GDM1 (cell line): ENCODE results near the gene SCD5.

Source experiments
- DNase-seq: peaks from one replicate; lab custom pipeline; 2025; lab: John Stamatoyannopoulos, UW

The SCD5 gene

DNA sequence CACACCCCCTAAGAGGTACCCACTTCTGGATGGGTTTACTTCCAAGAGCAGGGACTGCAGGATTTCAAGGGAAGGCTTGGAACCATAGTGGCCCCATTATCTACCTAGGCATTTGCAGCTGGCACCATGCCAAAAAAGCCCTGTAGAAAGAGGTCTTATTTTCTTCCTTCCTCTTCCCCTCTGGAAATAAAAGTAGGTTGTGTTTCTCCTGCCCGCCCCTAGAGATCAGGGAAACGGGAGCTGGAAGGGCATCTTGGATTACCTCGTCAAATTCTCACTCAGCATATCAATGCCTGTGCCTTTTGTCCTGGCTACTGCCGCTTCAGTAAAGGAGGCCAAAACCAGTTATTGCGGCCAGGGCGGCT lies 1.6 kb downstream of the SCD5 start:
- DNase-seq: no peak

DNA sequence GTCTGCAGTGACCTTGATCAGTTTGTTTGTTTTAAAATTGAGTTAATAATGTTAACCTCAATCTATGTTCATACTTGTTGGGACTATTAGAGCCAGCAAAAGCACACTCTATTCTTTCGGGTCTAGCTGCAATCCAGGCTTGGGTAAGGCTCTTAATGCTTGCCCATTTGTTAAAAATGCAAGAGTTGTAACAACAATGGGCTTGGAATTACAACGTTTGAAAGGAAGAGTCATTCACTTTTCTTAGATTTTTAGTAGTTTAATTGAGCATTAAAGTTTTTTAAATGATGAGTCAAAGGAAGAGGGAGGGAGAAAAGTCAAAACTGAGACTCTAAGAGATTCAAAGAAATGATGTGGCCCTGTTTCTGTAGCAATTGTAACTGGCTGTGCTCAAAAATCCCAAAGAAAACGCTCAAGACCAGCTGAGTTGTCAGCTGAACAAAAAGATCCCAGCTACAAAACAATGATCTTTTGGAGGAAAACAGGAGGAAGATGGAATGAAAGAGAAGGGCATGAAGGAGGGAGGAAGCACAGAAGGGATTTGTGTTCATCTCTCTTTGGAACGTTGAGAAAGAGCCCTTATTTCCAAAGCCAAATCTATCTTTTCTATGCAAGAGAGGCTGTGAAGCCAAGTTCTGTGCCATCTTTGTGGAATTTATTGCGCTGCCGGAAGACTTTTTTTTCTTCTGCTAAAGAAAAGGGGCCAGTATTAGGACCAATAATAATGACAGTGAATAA lies 5.5 kb downstream of the SCD5 start:
- no peak for DNase-seq

DNA sequence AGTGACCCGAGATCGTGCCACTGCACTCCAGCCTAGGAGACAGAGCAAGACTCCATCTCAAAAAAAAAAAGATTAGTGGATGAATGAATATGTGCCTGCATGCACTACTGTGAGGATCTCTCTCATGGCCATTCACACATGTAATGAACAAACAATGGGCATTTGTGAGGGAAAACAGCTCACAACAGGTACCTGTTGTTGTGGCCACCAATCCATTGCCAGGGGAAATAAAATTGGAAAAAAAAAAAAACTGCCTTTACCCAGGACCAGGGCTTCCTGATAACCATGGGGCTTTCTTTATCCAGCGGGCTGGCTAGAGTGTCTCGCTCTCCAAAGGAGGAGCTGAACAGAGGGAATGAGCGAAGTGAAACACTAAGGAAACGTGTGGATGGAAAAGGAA lies 7.4 kb downstream of the SCD5 start:
- DNase-seq: no peak

DNA sequence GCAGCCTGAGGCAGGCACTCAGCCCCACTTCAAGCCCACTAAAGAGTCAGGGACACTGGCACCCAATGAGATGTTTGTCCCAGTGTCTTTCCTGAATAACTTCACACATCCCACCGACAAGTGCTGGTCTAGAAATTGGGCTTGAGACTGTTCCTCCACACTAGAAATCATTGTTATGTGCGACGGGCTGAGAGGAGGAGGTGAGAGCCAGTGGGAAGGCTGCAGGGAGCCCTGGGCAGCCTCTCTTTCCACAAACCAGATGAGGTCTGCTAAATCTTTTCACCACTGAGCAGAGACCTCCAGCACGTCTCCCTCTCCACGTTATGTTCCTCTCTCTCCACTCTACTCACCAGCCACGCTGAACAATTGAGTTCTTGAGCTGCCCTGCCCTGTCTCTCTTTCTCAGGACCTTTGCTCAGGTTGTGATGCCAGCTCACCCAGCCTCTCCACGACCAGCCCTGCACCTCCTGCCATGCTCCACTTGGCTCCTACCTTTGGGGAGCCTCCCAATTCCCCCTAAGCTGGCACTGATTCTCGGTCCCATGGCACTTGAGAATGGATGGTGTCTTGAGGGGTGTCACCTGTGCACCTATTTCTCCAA lies 8.4 kb downstream of the SCD5 start:
- DNase-seq: no peak

DNA sequence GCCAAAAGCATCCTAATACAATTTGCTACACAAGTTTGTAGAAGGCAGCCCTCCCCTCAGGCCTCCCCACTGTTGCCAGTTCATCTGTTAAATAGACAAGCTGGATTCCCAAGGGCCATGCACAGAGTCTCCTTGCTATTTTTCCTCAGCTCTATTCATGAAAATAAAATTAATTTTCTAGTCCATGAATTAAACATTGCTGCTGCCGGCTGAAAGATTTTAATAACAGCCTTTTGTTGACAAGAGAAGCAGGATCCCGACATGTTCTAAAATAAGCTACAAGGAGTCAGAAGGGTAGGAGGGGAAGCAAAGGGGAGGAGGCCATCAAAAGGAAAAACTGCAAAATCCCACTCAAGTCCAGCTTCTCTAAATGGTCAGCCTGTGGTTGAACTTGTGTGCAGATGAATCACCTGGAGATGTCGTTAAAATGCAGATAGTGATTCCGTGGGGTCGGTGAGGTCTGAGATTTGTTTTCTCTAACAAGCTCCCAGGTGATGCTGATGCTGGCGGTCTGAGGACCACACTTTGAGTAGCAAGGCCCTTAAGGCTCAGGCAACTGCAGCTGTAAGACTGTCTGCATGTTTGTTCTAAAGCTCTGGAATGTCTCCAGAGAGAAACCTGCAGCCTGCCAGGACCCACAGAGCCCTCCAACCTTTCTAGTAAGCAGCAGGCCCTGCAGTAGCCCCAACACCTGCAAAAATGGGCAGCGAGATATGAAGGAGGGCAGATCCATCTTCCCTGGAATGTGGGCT lies 9.4 kb downstream of the SCD5 start:
- DNase-seq: no peak

DNA sequence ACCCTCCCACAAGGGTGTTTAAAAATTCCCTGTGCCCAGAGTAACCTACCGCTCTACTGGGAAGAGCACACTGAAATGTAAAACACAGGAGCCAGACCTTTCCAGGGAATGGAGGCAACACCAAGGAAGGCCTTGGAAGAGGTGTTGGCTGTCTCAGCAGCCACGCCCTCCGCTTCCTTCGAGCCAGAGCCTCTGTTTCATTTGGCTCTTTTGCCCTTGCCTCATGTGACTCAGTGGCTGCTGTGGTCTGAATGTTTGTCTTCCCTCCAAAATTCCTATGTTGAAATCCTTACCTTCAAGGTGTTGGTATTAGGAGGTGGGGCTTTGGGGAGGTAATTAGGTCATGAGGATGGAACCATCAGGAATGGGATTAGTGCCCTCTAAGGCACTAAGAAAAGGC lies 11.3 kb downstream of the SCD5 start:
- no peak for DNase-seq

DNA sequence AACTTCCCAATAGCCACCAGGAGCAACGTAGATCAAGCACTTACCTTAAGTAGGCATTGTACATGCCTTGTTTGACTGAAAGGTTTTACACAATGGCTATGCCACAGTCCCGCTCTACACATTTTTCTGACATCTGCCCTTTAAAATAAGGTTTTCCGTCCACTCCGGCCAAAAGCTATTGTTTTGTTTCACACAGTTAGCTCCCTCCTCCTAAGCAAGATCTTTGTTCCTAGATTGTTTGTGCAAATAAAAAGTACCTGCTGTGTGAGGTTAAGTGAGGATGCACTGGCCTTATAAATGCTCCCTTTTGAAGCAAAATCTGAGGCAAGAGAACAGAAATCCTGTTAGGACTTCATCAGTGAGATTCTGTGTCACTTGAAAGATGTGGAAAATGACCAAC lies 11.8 kb downstream of the SCD5 start:
- DNase-seq: no peak

DNA sequence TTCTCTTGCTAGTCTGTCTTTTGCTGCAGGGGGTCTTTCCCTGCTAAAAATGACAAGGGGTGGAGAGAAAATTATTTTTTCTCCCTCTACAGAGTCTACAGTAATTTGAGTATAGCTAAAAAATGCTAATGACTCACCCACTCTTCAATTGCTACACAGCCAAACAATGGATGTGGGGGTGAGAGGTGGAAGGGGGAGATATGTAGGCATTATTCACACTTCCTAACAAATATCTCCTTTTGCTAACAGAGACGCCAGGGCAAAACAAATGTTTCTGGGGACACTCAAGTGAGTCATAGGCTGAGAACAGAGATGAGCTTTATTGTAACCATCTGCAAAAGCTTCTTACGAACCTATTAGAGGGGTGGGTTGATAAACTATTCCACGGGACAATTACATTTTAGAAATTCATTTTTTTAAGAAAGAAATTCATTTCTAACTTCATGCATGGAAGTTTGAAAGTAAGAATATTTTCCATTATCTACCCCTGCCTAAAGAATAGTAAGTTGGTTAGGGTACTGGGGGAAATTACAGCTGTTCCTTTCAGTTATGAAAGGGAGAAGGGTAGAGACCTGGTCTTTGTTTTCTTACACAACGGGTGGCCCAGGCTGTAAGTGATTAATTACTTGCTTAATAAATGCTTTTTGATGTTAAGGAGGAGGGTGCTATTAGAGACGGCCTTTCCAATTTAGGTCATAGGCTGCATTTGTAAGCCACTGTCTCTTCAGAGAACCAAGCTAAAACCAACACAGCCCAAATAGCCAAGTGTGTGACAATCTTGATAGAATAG lies 12.8 kb downstream of the SCD5 start:
- no peak for DNase-seq

DNA sequence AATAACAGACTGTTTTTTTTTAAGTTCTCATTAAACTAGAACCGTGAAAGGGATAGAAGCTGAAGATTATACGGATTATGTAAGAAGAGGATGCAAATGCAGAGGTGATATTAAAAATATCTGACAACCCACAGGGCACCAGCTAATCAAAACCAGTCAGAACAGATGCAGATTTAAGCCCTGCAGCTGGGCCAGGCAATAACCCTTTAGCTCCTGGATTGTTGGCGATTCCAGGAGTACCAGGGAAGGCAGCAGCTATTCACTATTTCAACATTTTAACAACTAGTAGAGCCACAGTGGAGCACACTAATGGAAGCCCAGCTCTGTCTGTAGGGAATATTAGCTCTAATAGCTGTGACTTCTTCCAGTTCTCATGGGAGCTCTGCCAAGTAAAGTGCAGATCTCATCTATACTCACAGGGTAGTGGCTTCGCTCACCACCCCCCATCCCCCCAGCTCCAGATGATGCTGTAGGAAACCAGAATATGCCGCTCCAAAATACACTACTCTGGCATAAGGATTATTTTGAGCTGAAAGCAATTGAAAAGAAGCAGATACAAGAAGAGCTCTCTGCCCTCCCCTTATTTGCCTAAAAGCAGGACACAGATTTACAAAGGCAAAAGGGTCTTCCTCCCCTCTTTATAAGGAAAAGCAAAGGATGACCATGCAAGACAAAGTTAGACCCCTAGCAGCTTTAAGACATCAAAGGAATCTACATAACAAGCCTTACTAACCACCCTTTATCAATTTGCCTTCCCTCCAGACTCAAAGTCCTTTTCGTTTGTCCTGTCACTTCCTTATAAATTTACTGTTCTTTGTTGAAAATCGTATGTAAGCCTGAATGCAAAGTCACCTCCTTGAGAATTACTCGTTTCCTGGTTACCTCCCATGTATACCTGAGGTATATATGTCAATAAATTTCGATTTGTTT lies 13.7 kb downstream of the SCD5 start:
- no peak for DNase-seq

DNA sequence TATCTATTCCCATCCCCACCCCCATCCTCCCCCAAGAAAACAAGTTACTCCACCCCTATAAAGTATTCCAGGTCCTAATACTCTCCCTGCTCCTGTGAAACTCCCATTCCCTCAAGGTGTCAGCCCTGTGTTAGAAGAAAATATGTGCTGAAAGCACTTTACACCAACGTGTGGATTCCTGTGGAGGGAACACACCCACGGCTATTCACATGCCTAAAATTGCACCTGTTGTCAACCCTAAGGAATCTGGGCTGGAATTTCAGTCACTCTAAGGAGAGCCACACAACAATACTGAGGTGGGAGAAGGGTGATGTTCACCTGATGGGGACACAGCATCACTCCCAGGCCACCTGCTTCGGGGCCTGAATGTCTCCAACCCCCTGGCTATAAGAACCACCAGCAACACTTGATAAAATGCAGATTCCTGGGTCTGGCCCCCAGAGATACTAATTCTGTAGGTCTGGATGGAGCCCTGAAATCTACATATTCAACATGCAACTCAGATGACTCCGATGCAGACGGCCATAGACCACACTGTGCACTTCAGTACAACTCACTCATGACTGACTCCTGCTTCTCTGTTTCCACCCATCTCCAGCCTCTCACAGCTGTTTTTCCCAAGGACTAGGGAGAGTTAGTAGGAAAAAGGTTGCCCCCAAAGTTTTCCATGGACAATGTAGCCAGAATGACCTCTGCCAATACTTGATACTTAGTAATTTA lies 15.8 kb downstream of the SCD5 start:
- DNase-seq: no peak

DNA sequence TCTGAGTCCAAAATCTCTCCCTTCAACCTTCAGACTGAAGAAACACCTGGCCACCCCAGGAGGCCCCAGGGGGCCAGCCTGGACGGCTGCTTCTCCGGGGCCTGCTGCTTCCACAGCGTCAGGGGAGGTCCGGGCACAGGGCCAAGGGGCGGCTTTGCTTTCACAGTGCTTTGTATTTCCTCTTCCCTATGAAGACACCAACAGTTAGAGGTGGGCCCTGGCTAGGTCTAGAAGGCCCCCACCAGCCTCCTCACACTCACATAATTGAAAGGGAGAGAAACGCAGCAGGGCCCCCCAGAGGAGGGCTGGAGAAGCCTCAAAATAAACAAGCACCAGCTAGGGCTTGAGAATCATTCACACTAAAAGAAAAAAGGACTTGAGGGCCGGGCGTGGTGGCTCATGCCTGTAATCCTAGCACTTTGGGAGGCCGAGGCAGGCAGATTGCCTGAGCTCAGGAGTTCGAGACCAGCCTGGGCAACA lies 17.8 kb downstream of the SCD5 start:
- peak; percentile 33 for DNase-seq

DNA sequence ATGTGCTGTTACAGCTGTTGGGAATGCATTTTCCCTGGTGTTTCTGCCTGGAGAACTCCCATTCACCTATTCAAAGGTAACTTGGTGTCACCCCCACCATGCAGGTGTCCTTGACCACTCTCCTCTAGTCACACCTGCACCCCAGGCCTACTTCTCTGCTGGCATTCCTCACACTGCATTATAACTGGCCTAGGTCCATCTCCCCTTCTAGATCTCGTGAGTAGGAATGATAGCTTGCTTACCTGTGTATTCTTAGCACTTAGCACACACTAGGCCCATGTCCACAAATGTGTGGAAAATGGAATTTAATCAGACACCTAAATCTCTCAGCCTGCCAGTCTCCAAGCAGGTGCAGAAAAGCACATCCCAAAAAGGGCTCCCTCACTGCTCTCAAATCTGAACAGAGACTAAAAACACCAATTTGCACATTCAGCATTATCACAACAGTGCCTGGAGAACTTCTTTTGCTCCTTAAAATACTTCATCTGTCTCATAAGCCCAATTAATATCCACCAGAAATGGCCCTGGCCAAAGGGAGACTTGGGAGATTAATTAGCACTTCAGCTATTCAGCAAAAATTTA lies 18.3 kb downstream of the SCD5 start:
- DNase-seq: no peak

DNA sequence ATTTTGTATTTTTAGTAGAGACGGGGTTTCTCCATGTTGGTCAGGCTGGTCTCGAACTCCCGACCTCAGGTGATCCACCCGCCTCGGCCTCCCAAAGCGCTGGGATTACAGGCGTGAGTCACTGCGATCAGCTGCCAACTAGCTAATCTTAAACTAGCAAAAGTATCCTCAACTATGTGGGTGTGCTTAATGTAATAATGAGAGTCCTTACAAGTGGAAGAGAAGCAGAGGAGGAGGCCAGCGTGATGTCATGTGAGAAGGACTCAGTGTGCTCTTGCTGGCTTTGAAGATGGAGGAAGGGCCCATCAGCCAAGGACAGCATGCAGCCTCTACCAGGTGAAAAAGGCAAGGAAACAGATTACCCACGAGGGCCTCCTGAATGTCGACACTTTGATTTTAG lies 19.6 kb downstream of the SCD5 start:
- no peak for DNase-seq

DNA sequence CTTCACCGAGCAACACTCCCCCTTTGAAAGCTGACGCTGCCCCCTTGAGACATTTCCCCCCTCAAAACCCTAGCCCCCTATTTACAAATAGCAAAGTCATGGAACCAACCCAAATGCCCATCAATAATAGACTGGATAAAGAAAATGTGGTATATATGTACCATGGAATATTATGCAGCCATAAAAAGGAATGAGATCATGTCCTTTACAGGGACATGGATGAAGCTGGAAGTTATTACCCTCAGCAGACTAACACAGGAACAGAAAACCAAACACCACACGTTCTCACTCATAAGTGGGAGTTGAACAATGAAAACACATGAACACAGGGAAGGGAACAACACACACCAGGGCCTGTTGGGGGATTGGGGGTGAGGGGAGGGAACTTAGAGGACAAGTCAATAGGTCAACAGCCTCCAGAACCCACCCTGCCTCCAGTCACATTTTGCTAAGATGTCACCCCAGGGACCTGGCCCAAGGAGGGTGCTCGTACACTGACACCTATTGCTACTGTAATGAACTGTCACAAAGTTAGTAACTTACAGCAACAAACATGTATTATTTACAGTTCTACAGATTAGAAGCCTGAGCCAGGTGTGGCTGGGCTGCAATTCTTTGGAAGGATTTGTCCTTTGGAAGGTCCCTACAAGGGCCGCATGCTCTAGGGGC lies 20.6 kb downstream of the SCD5 start:
- no peak for DNase-seq

DNA sequence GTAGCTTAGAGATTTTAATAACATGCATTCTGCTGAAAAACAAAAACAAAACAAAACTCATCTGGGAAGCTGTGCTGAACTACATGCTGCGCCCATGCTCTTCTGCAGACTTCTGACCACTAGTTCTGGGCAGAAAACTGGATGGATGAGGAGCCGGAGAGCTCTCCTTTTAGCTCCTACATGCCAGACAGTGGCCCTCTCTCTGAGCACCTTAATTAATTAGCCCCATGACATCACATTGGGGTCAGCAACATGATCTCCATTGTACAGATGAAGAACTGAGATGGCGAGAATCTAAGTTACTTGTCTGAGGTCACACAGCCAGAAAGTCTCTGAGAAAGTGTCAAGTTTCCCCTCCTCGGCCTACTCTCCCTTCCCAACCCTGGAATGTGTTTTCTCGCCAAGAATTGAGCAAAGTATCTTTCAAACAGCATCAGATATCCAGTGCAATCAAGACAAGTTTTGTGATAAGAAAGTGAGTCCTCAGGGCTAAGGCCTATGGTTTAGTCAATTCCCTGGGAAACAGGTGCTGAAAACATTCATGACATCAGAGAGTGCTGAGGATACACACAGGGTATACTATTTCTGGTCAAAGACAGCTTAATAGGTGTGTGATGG lies 21.6 kb downstream of the SCD5 start:
- DNase-seq: no peak

DNA sequence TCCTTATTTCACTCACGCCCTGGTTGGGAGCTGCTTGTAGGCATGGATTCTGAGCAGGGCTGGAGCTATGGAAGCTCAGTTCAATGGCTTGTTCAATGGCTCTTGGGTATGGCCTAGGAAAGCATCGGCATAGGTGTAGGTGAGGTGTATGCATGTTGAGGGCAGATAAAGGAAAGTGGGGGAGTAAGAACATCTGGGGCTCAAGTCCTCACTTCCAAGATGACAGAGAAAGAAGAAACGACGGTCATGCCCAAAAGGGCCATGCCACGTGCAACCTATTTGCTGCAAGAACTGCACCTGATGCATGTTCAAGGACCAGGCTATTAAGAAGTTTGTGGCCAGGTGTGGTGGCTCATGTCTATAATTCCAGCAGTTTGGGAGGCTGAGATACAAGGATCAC lies 23.4 kb downstream of the SCD5 start:
- no peak for DNase-seq

DNA sequence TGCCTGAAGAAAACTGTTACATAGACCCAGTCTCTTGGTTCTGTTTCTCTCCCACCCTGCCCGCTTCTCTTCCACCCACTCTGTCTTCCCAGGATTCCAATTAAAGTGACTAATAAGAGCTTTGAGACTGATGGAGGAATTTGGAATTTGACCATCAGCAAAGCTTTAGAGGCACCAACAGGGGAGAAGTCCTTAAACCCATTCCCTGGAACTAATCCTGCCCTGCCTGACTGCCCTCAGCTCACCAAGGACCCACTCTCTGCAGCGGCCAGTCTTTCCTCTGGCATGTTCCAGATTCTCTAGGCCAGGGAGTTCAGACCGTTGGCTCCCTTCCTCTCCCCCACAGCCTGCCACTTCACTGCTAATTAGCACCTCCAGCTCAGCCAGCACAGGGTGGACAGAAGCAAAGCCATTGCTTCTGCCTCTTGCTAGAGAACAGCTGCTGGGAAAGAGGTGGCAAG lies 23.9 kb downstream of the SCD5 start:
- no peak for DNase-seq

DNA sequence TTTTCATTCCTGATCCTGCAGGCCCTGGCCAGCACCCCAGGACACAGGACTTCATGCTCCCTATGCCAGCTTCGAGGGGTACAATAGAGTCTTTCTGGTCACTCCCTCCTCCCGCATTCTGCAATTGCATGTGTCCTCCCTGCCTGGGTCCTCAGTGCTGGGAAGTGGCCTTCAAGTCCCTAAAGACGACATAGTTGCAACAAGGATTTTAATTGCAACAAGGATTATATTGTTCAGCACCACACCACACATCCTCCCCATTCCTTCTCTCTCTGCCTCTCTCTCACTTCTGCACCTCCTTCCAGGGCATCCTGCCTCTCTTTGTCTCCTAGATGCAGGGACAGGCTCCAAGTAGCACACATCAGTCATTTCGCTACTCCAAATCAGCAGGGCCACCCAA lies 25.5 kb downstream of the SCD5 start:
- no peak for DNase-seq

DNA sequence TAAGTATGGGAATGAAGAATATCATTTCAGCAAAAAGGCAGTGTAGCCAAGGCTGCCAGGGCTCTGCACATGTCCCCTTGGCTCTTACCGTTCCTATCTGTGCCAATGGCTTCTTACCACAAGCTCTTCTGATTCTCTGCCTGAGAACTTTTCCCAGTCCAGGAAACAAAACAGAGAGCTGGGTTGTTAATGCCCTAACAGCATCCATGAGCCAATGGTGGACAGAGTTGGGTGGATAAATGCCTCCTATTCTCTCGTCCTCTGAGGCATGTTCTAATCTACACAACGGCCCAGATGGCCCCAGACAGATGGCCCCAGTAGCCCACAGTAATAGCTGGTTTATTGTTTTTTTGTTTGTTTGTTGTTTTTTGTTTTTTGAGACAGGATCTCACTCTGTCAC lies 28.0 kb downstream of the SCD5 start:
- no peak for DNase-seq
